BLaER1 treated with 17β-estradiol and CSF1 and Interleukin-3, amounts not matched to agents 10 nM and 100 nM (cell line): ENCODE results near the gene FIG4.
"Not testable (repeated sequence)": the region's sequence is repeated elsewhere in the genome, so short reads cannot be mapped to it uniquely, and the experiment has no call there.

ENCODE experiments used
- H3K27ac ChIP-seq, 11 experiments: shearing (Covaris generic); formaldehyde crosslinking; 2 replicates each; pipeline ENCODE4 v1.8.1; 2022
- H3K27me3 ChIP-seq, 11 experiments: shearing (Covaris generic); formaldehyde crosslinking; 2 replicates each; pipeline ENCODE4 v1.8.1; 2022
- H3K36me3 ChIP-seq, 11 experiments: shearing (Covaris generic); formaldehyde crosslinking; 2 replicates each; pipeline ENCODE4 v1.8.1; 2022
- H3K4me1 ChIP-seq, 10 experiments: shearing (Covaris generic); formaldehyde crosslinking; 2 replicates each; pipeline ENCODE4 v1.8.1; 2022
- H3K4me2 ChIP-seq, 11 experiments: shearing (Covaris generic); formaldehyde crosslinking; 2 replicates each; pipeline ENCODE4 v1.8.1; 2022
- H3K4me3 ChIP-seq, 10 experiments: shearing (Covaris generic); formaldehyde crosslinking; 2 replicates each; pipeline ENCODE4 v1.8.1; 2022
- H3K9ac ChIP-seq, 11 experiments: shearing (Covaris generic); formaldehyde crosslinking; 2 replicates each; pipeline ENCODE4 v1.8.1; 2022
- H3K9me3 ChIP-seq, 11 experiments: shearing (Covaris generic); formaldehyde crosslinking; replicated peaks in 1 of 11; 2 replicates each; pipeline ENCODE4 v1.8.1; 2022
- H4K20me1 ChIP-seq, 11 experiments: shearing (Covaris generic); formaldehyde crosslinking; 2 replicates each; pipeline ENCODE4 v1.8.1; 2022
- Cebpa-rat ChIP-seq, 11 experiments: shearing (Covaris generic); IDR thresholded peaks; 2 replicates each; pipeline ENCODE4 v1.8.1; 2022

The FIG4 gene

GRCh38 chr6:109770779-109771178, 79.7 kb downstream of the FIG4 start:
- Histone ChIP-seq H3K4me1 (peaks cover 0 to 40% (median 26%) of the 10 kb centered on the region in 10 experiments; a peak in 17 of 20 replicates), H3K27ac (peak overlapping the region in 8 of 11 experiments; percentile 25 to 80 (median 70); a peak in 11 of 22 replicates), H3K36me3 (peaks cover 4 to 49% (median 11%) of the 10 kb centered on the region in 11 experiments; a peak in 13 of 22 replicates), H4K20me1 (no peaks in the 10 kb centered on the region), H3K9me3 (peaks cover 0 to 27% (median 0%) of the 10 kb centered on the region in 11 experiments; a peak in 9 of 22 replicates), H3K4me3 (no peak overlapping the region), H3K9ac (no peak overlapping the region), H3K4me2 (peak overlapping the region in 5 of 11 experiments; percentile 32 to 76 (median 49); a peak in 7 of 22 replicates), H3K27me3 (no peaks in the 10 kb centered on the region)
- no peak for TF ChIP-seq Cebpa-rat (IDR thresholded peaks at IDR 0.05)

- Histone ChIP-seq H3K4me1 (peaks cover 0 to 43% (median 26%) of the 10 kb centered on the region in 10 experiments; a peak in 17 of 20 replicates), H3K9ac (peak overlapping the region in 4 of 11 experiments; percentile 0 to 39 (median 28); a peak in 5 of 22 replicates), H3K36me3 (peaks cover 0 to 41% (median 11%) of the 10 kb centered on the region in 11 experiments; a peak in 13 of 22 replicates), H3K4me2 (peak overlapping the region in 9 of 11 experiments; percentile 32 to 76 (median 38); a peak in 17 of 22 replicates), H3K9me3 (peaks cover 0 to 27% (median 0%) of the 10 kb centered on the region in 11 experiments; a peak in 9 of 22 replicates), H3K27ac (peak overlapping the region; percentile 39 to 80 (median 65); a peak in 19 of 22 replicates)
- not testable (repeated sequence) for H3K4me3 ChIP-seq, H3K27me3 ChIP-seq, H4K20me1 ChIP-seq
- peak in 7 of 11 experiments; percentile 12 to 70 (median 37); a peak in 8 of 22 replicates for TF ChIP-seq Cebpa-rat (IDR thresholded peaks at IDR 0.05)
These were observed 81.1 kb downstream of the FIG4 start for GRCh38 chr6:109771939-109772755.

GRCh38 chr6:109772883-109773431, 81.9 kb downstream of the FIG4 start:
- Histone ChIP-seq H3K27me3 (no peaks in the 10 kb centered on the region), H3K4me3 (no peak overlapping the region), H3K36me3 (peaks cover 0 to 41% (median 4%) of the 10 kb centered on the region in 11 experiments; a peak in 13 of 22 replicates), H3K4me2 (peak overlapping the region in 4 of 11 experiments; percentile 35 to 76 (median 53); a peak in 4 of 22 replicates), H3K4me1 (peaks cover 0 to 43% (median 26%) of the 10 kb centered on the region in 10 experiments; a peak in 17 of 20 replicates), H4K20me1 (no peaks in the 10 kb centered on the region), H3K9me3 (peaks cover 0 to 27% (median 0%) of the 10 kb centered on the region in 11 experiments; a peak in 9 of 22 replicates), H3K27ac (peak overlapping the region in 9 of 11 experiments; percentile 39 to 80 (median 69); a peak in 16 of 22 replicates), H3K9ac (peak overlapping the region in 1 of 11 experiments; percentile 0; a peak in 3 of 22 replicates)
- no peak for TF ChIP-seq Cebpa-rat (IDR thresholded peaks at IDR 0.05)

DNA sequence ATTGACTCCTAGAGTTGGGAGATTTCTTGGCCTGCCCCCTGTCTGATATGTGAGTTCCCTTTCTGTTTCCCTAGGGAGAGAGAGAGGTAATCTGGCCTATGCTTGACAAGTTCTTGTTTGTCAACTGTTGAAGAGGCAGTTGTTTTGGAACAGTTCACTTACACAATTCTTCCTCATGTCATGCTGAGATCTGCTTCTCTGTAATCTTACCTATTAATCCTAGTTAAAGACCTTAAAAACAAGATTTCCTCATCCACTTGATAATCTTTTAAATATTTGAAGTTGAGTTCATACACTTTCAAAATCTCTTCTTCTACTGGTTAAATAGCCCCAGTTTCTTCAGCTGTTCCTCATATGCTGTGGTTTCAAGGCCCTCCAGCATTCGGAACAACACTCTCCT, 89.9 kb downstream of the FIG4 start:
- peaks cover 0 to 9% (median 7%) of the 10 kb centered on the region in 10 experiments; a peak in 9 of 20 replicates for H3K4me1 ChIP-seq
- H3K27ac ChIP-seq, result peak overlapping the region in 4 of 11 experiments; percentile 11 to 19 (median 16); a peak in 4 of 22 replicates
- H3K4me2 ChIP-seq, result peak overlapping the region in 7 of 11 experiments; percentile 2 to 25 (median 20); a peak in 7 of 22 replicates
- H3K4me3 ChIP-seq, result no peak overlapping the region
- no peak overlapping the region for H3K9ac ChIP-seq
- no peaks in the 10 kb centered on the region for H3K27me3 ChIP-seq
- H4K20me1 ChIP-seq, result no peaks in the 10 kb centered on the region
- H3K9me3 ChIP-seq, result peaks cover 0 to 7% (median 0%) of the 10 kb centered on the region in 11 experiments; a peak in 6 of 22 replicates
- peaks cover 0 to 47% (median 2%) of the 10 kb centered on the region in 11 experiments; a peak in 9 of 22 replicates for H3K36me3 ChIP-seq
- no peak for TF ChIP-seq Cebpa-rat (IDR thresholded peaks at IDR 0.05)

- H3K9ac ChIP-seq, result no peak overlapping the region
- H3K4me2 ChIP-seq, result no peak overlapping the region
- H3K27ac ChIP-seq, result no peak overlapping the region
- H4K20me1 ChIP-seq, result no peaks in the 10 kb centered on the region
- H3K36me3 ChIP-seq, result peaks cover 7 to 53% (median 10%) of the 10 kb centered on the region in 11 experiments; a peak in 15 of 22 replicates
- no peak for TF ChIP-seq Cebpa-rat (IDR thresholded peaks at IDR 0.05)
- no peaks in the 10 kb centered on the region for H3K27me3 ChIP-seq
- peaks cover 0 to 16% (median 9%) of the 10 kb centered on the region in 11 experiments; a peak in 12 of 22 replicates for H3K9me3 ChIP-seq
- H3K4me3 ChIP-seq, result no peak overlapping the region
- H3K4me1 ChIP-seq, result peaks cover 0 to 8% (median 5%) of the 10 kb centered on the region in 10 experiments; a peak in 7 of 20 replicates
These were observed 91.4 kb downstream of the FIG4 start for GRCh38 chr6:109782491-109782999.

DNA sequence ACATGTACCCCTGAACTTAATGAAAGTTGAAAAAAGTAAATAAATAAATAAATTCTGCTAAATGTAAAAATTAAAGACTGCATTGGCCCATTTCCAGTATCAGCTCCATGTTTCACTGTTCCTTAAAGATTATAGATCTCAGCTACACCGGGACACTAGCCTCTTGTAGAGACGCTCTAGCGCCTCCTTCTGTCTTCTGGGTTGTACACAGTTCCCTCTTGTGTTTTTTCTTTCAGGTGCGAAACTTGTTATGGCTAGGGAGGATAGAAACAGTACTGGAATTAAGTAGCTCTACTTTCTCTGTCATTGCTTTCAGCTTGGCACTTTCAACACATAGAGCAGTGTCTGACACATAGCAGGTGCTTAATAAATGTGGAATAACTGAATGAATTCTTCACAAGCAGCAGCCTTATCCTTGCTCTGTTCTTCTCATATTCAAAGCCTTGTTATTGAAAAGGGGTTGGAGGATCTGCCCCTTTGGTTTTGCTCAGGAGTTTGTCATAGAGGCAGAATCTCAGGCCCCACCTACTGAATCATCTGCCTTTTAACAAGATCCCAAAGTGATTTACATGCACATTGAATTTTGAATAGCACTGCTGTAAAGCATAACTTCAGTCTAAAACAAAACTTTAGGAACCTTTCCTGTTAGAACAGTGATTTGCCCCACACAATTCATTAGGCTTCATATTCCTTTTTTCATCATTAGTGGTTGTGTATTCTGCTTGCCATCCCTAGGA, 92.3 kb downstream of the FIG4 start:
- Histone ChIP-seq H3K4me3 (no peak overlapping the region), H3K27ac (no peak overlapping the region), H3K4me2 (no peak overlapping the region), H3K36me3 (peaks cover 7 to 53% (median 11%) of the 10 kb centered on the region in 11 experiments; a peak in 16 of 22 replicates), H3K27me3 (no peaks in the 10 kb centered on the region), H3K9ac (no peak overlapping the region), H3K9me3 (peaks cover 0 to 16% (median 9%) of the 10 kb centered on the region in 11 experiments; a peak in 12 of 22 replicates), H4K20me1 (no peaks in the 10 kb centered on the region), H3K4me1 (peaks cover 0 to 8% (median 5%) of the 10 kb centered on the region in 10 experiments; a peak in 7 of 20 replicates)
- no peak for TF ChIP-seq Cebpa-rat (IDR thresholded peaks at IDR 0.05)

- no peaks in the 10 kb centered on the region for H4K20me1 ChIP-seq
- H3K4me3 ChIP-seq, result no peak overlapping the region
- H3K27me3 ChIP-seq, result no peaks in the 10 kb centered on the region
- H3K4me2 ChIP-seq, result no peak overlapping the region
- no peak overlapping the region for H3K27ac ChIP-seq
- peaks cover 7 to 78% (median 11%) of the 10 kb centered on the region in 11 experiments; a peak in 16 of 22 replicates for H3K36me3 ChIP-seq
- no peaks in the 10 kb centered on the region for H3K4me1 ChIP-seq
- H3K9me3 ChIP-seq, result peaks cover 0 to 16% (median 9%) of the 10 kb centered on the region in 11 experiments; a peak in 12 of 22 replicates
- H3K9ac ChIP-seq, result no peak overlapping the region
- no peak for TF ChIP-seq Cebpa-rat (IDR thresholded peaks at IDR 0.05)
These were observed 96.2 kb downstream of the FIG4 start for GRCh38 chr6:109787312-109787711.

- TF ChIP-seq Cebpa-rat (IDR thresholded peaks at IDR 0.05), result no peak
- Histone ChIP-seq H3K27ac (no peak overlapping the region), H3K4me1 (peaks cover 0 to 2% (median 0%) of the 10 kb centered on the region in 10 experiments; a peak in 2 of 20 replicates), H4K20me1 (no peaks in the 10 kb centered on the region), H3K9me3 (peaks cover 0 to 16% (median 9%) of the 10 kb centered on the region in 11 experiments; a peak in 12 of 22 replicates), H3K36me3 (peaks cover 7 to 92% (median 13%) of the 10 kb centered on the region in 11 experiments; a peak in 16 of 22 replicates), H3K4me2 (no peak overlapping the region), H3K4me3 (no peak overlapping the region), H3K27me3 (no peaks in the 10 kb centered on the region), H3K9ac (no peak overlapping the region)
These were observed 97.6 kb downstream of the FIG4 start for GRCh38 chr6:109788687-109789086.
